ENCODE data around the gene CACNA1D. TPM values are rescaled to one million over a fixed set of nuclear protein-coding genes. Genes with fewer than 3 reads are reported as not detected.

The CACNA1D gene
- total and polyA plus RNA-seq, 2 donors (not counting 3 experiments of a cell fraction or from before 2014, with no cell fraction given), result 0.06 TPM; not detected in 1

DNA sequence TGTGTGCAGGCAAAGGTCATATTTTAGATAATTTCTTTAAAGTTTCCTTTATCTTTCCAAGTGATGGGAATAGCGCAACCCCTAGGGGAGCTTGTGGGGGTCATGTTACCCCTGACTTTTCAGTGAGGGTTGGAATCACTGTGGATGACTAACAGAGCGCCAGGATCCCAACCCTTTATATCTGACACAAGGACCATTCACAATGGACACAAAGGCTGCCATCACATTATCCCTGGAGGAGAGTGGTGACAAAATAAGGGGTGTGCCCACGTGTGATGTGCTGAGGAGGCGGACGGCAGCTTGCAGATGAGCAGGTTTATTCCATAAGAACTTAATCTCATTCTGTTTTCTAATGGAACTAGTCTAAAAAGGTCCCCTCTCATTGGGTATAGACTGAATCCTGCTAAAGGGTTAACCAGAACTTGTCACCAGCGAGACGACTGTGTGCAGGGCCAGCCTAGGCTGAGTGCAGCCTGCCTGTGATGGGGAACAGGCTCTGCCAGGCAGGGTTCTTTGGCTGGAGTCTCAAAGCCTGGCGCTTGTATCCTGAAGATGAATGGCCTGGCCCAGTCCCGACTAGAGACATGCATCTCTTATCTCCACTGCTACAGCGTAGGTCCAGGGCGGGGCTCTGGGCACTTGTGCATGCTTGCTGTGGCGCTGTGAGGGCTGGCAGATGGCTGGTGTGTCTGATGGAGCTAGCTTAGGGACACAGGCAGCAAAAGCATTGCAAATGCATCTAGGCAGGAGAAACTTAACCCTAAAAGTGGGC, 301.6 kb downstream of the CACNA1D start:
- H3K79me2 ChIP-seq (ENCODE audit: control insufficient read depth, insufficient read depth, low read length), result no peaks in the 10 kb centered on the region
- H3K36me3 ChIP-seq (ENCODE audit: control insufficient read depth in 2 of 2, extremely low read depth in 1 of 2, insufficient read depth in 2 of 2, low read length in 2 of 2), result no peaks in the 10 kb centered on the region
- H2AFZ ChIP-seq (ENCODE audit: low read depth, low read length), result no peak overlapping the region
- H3K4me1 ChIP-seq (ENCODE audit: control insufficient read depth, extremely low read depth, insufficient read depth, low read length), result no peaks in the 10 kb centered on the region
- dilution Hi-C loops (cut with MboI; ENCODE audit: extremely low pct_ligation_motif_present, low sequenced_read_pairs), result no loop called here
- H4K20me1 ChIP-seq (replicated peaks; ENCODE audit: control insufficient read depth, extremely low read depth, insufficient read depth, low read length), result no peaks in the 10 kb centered on the region
- CTCF ChIA-PET, result no interaction called here
- no peak overlapping the region for H3K9ac ChIP-seq (replicated peaks; ENCODE audit: extremely low read depth, insufficient read depth, low read length)
- intact Hi-C loops (cut with micrococcal nuclease), result no loop called here
- TF ChIP-seq, protein P1, sequence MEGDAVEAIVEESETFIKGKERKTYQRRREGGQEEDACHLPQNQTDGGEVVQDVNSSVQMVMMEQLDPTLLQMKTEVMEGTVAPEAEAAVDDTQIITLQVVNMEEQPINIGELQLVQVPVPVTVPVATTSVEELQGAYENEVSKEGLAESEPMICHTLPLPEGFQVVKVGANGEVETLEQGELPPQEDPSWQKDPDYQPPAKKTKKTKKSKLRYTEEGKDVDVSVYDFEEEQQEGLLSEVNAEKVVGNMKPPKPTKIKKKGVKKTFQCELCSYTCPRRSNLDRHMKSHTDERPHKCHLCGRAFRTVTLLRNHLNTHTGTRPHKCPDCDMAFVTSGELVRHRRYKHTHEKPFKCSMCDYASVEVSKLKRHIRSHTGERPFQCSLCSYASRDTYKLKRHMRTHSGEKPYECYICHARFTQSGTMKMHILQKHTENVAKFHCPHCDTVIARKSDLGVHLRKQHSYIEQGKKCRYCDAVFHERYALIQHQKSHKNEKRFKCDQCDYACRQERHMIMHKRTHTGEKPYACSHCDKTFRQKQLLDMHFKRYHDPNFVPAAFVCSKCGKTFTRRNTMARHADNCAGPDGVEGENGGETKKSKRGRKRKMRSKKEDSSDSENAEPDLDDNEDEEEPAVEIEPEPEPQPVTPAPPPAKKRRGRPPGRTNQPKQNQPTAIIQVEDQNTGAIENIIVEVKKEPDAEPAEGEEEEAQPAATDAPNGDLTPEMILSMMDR (IDR thresholded peaks at IDR 0.05; ENCODE audit: extremely low read depth in 1 of 2, insufficient read depth in 1 of 2, low read depth in 1 of 2, low read length in 2 of 2), result no peak
- TF ChIP-seq GATA2 (IDR thresholded peaks at IDR 0.05; ENCODE audit: insufficient read depth, insufficient read length, low read depth, low read length), result no peak
- TF ChIP-seq, protein P2, sequence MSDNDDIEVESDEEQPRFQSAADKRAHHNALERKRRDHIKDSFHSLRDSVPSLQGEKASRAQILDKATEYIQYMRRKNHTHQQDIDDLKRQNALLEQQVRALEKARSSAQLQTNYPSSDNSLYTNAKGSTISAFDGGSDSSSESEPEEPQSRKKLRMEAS (IDR thresholded peaks at IDR 0.05; ENCODE audit: insufficient read depth, insufficient read length), result no peak
- no peak for TF ChIP-seq POLR2A (IDR thresholded peaks at IDR 0.05; ENCODE audit: low read depth, low read length)
- no peak for TF ChIP-seq JUN (IDR thresholded peaks at IDR 0.05; ENCODE audit: borderline replicate concordance, insufficient read depth, insufficient read length, low read depth)
- no peak for TF ChIP-seq MYC (IDR thresholded peaks at IDR 0.05; ENCODE audit: low read depth, low read length)
- TF ChIP-seq POLR2AphosphoS5 (IDR thresholded peaks at IDR 0.05; ENCODE audit: insufficient read depth, low read depth, low read length), result no peak
- no peak for TF ChIP-seq EZH2 (IDR thresholded peaks at IDR 0.05; ENCODE audit: borderline replicate concordance, low read depth, low read length, severe bottlenecking)
- no peak for TF ChIP-seq FOS (IDR thresholded peaks at IDR 0.05; ENCODE audit: borderline replicate concordance, insufficient read depth, low read length)
- FAIRE-seq (no peak), DNase-seq (ENCODE audit: low read depth, low spot score) (no peak)
- no peaks in the 10 kb centered on the region for H3K27me3 ChIP-seq (ENCODE audit: control insufficient read depth in 2 of 2, insufficient read depth in 2 of 2, low read length in 2 of 2)
- no peaks in the 10 kb centered on the region for H3K9me3 ChIP-seq (replicated peaks; ENCODE audit: control insufficient read depth, insufficient read depth, low read length)
- H3K4me3 ChIP-seq (replicated peaks in 1 of 3; ENCODE audit: insufficient read depth in 1 of 3, low read depth in 1 of 3, low read length in 3 of 3), result no peak overlapping the region
- H3K9me1 ChIP-seq (replicated peaks; ENCODE audit: control insufficient read depth, extremely low read depth, insufficient read depth, low read length), result no peaks in the 10 kb centered on the region
- no peak overlapping the region for H3K4me2 ChIP-seq (ENCODE audit: insufficient read depth, low read length)
- POLR2A ChIA-PET, result no interaction called here
- no peak overlapping the region for H3K27ac ChIP-seq (ENCODE audit: insufficient read depth, low read depth, low read length)
- BruUV-seq (replicated peaks), result no TSS peak
